Left lung (tissue), 10 donors: Measurements from ENCODE around the gene INPP5A. TPM values are rescaled to one million over a fixed set of nuclear protein-coding genes. Genes with fewer than 3 reads are reported as not detected.

Experiments used
- ATAC-seq: fragments of 200-7000 bp; cut with Tn5 transposase; one replicate; pipeline ENCODE4 v1.9.1; 2020; ENCODE audit warnings: moderate library complexity
- DNase-seq, 4 donors: peaks; one replicate each; pipeline ENCODE4 v3.0.0-alpha.2; 2013 to 2020
- H3K27ac ChIP-seq, 2 donors: fragments of 200-600 bp; sonication (generic) in 1 of 2; one replicate each; pipeline versions ENCODE4 v1.5.0 to v1.8.0; 2020 to 2021
- H3K27me3 ChIP-seq, 2 donors: fragments of 200-600 bp; sonication (generic) in 1 of 2; one replicate each; pipeline versions ENCODE4 v1.5.0 to v1.8.0; 2020 to 2021
- H3K36me3 ChIP-seq, 2 donors: fragments of 200-600 bp; sonication (generic) in 1 of 2; one replicate each; pipeline versions ENCODE4 v1.5.0 to v1.8.0; 2020 to 2021
- H3K4me1 ChIP-seq, 2 donors: fragments of 200-600 bp; one replicate each; pipeline ENCODE4 v1.8.0; 2021
- H3K4me3 ChIP-seq, 2 donors: fragments of 200-600 bp; sonication (generic) in 1 of 2; one replicate each; pipeline versions ENCODE4 v1.5.0 to v1.8.0; 2020 to 2021; ENCODE audit warnings: mild to moderate bottlenecking in 1 of 2
- H3K9me3 ChIP-seq, 2 donors: fragments of 200-600 bp; sonication (generic) in 1 of 2; one replicate each; pipeline versions ENCODE4 v1.5.0 to v1.8.0; 2020 to 2021
- intact Hi-C, 2 donors: fragments of 100-400 bp; cut with DNase I; formaldehyde crosslinking; loops; one replicate each; pipeline versions ENCODE4 v1.11.2 to v1.14.2; 2022
- polyA plus RNA-seq, 6 donors: library from polyadenylated mRNA; unstranded; fragments of 120-200 nt; gene quantifications; one replicate each; pipeline ENCODE4 v1.2.1, GENCODE V29; 2013; ENCODE audit not compliant: insufficient read length in 6 of 6
- total RNA-seq, 2 donors: library from RNA; stranded (reverse); fragmentation: NEBNext Ultra II Directional; extraction: Animal tissue kit (Norgen Biotek cat#: 25700); gene quantifications; one replicate each; pipeline ENCODE4 v1.2.1, GENCODE V29; 2021
- TF ChIP-seq, protein P1 (sequence below), 2 donors: fragments of 200-600 bp; sonication (generic) in 1 of 2; IDR thresholded peaks; one replicate each; pipeline versions ENCODE4 v1.5.0 to v1.8.0; 2021; ENCODE audit warnings: antibody characterized with exemption in 2 of 2
- donor health status: DM: no; HTN: yes; CAD: no.
- donor health status: DM: no; HTN: no; CAD: no.

Gene INPP5A
- total and polyA plus RNA-seq, 8 donors, result 32.0 to 44.0 (median 36.8) TPM

DNA sequence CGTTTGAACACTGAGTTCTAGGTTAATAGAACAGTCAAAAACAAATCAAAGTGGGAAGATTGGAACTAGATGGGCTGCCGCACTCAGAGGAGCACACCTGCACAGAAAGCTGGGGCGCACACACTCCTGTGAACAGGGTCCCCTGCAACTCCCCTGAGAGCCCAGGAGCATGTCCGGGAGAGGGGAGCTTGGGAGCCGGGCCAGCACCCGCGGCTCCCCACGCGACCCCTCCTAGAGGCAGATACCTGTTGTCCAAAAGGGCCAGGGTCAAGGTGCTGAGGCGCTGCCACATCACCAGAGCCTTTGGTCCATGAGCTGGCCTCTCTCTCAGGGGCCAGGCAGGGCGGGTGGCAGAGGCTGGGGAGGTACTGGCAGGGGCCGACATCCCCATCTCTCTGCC is 242.8 kb downstream of the INPP5A start:
- H3K27ac ChIP-seq, result no peak overlapping the region
- no peak for ATAC-seq
- DNase-seq, result no peak
- peaks cover 0 to 7% of the 10 kb centered on the region in 2 donors for H3K4me1 ChIP-seq
- no peaks in the 10 kb centered on the region for H3K9me3 ChIP-seq
- intact Hi-C loops, result no loop called here
- H3K36me3 ChIP-seq, result peaks cover 0 to 83% of the 10 kb centered on the region in 2 donors
- TF ChIP-seq, protein P1, sequence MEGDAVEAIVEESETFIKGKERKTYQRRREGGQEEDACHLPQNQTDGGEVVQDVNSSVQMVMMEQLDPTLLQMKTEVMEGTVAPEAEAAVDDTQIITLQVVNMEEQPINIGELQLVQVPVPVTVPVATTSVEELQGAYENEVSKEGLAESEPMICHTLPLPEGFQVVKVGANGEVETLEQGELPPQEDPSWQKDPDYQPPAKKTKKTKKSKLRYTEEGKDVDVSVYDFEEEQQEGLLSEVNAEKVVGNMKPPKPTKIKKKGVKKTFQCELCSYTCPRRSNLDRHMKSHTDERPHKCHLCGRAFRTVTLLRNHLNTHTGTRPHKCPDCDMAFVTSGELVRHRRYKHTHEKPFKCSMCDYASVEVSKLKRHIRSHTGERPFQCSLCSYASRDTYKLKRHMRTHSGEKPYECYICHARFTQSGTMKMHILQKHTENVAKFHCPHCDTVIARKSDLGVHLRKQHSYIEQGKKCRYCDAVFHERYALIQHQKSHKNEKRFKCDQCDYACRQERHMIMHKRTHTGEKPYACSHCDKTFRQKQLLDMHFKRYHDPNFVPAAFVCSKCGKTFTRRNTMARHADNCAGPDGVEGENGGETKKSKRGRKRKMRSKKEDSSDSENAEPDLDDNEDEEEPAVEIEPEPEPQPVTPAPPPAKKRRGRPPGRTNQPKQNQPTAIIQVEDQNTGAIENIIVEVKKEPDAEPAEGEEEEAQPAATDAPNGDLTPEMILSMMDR (IDR thresholded peaks at IDR 0.05), result no peak
- H3K27me3 ChIP-seq, result peaks cover 25 to 29% of the 10 kb centered on the region in 2 donors
- no peak overlapping the region for H3K4me3 ChIP-seq

DNA sequence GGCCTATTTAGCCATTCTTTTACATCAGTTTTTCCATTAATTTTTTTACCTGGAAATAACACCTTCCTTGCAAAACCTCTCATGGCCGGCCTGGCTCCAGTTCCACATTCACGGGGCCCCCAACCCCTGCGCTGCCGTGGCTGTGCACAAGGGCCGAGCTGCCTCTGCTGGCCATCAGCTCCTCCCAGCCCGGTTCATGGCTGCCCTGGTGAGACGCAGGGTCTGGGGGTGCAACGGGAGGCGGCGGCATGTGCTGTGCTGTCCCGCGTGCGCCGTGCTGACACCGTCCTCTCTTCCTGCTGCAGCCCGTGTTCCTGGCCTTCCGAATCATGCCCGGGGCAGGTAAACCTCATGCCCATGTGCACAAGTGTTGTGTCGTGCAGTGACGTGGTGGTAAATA is 244.0 kb downstream of the INPP5A start:
- Histone ChIP-seq H3K36me3 (peaks cover 0 to 73% of the 10 kb centered on the region in 2 donors), H3K4me1 (peaks cover under 1 to 15% of the 10 kb centered on the region in 2 donors), H3K27me3 (peaks cover 32 to 39% of the 10 kb centered on the region in 2 donors), H3K4me3 (no peak overlapping the region), H3K27ac (no peak overlapping the region), H3K9me3 (no peaks in the 10 kb centered on the region)
- intact Hi-C loops, result no loop called here
- TF ChIP-seq, protein P1 (IDR thresholded peaks at IDR 0.05), result no peak
- DNase-seq, result no peak
- ATAC-seq, result no peak

DNA sequence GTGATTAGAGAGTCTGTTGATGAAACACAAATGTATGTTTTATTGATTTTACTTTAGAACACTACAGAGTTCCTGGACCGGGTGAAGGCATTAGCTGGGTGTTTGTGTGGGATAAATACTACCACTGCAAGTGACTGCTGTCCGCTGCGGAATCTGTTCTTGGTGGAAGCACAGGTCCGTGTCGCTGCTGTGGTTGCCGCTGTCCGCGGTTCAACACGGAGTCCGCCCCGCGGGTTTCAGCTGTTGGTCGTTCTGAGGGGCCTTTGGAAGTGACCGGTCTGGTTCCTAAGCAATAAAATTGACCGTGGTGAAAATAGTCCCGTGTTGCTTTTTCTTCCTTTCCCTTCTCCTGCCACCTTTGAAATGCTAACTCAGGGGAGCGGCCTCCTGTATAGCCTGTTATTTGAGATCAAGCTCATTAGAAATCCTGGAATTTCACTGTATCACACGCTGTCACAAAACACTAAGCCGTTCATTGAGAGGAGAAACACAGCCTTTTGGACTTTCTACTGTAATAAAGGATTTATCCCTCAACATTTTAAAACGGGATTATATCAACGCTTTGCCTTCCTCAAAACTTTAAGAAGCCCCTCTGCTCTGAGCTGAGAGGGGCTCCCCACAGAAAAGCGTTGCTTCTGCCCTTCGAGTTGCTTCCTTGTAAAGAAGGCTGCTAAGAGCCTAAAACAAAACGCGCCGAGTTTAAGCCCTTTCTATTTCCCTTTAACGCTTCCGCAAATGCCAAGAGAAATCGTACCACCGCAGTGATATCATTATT is 245.8 kb downstream of the INPP5A start:
- intact Hi-C loops, result no loop called here
- peaks cover 11 to 33% of the 10 kb centered on the region in 2 donors for H3K4me1 ChIP-seq
- no peak overlapping the region for H3K27ac ChIP-seq
- no peak overlapping the region for H3K4me3 ChIP-seq
- DNase-seq (no peak), ATAC-seq (no peak)
- TF ChIP-seq, protein P1 (IDR thresholded peaks at IDR 0.05), result no peak
- H3K36me3 ChIP-seq, result peaks cover 0 to 56% of the 10 kb centered on the region in 2 donors
- peaks cover 50 to 57% of the 10 kb centered on the region in 2 donors for H3K27me3 ChIP-seq
- no peaks in the 10 kb centered on the region for H3K9me3 ChIP-seq

DNA sequence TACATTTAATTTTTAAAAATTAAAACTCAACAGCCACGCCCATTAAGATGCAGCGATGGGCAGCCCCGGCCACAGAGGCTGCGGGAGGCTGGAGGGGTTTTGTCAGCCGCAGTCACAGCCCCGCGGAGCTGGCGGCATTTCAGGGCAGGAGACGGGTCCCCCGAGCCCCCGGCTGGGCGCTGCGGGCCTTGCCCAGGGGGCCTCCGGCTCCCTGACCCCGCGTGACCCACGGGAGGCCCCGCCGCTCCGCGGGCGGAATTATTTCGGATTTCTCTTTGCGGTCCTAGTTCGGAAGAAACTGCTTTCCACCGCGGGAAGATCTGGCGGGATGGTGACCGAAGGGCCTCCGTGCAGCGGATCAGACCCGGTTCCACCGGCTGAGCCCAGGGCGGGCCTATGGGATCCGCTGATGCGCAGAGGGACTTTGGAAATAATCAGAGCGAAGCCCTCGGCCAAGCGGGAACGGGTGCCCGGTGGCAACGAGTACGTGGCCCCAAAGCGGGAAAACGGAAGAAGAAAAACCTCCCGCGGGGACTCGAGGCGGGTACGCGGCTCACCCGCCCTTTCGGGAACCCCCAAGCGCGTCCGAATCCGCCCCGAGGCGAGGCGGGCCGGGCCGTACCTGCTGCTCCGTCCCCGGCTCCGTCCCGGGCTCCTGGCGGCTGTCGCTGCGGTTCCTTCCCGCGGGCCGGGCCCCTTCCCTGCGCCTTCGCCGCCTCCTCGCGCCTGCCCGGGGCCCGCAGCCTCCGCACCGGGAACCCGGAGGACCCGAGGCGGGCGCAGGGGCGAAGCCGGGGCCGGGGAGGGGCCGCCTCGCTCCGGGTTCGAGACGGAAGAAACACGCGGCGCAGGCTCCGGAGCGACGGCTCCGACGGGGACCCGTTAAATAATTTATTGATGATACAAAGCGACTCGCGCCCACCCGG is 246.6 kb downstream of the INPP5A start:
- no peaks in the 10 kb centered on the region for H3K9me3 ChIP-seq
- no peak overlapping the region for H3K4me3 ChIP-seq
- H3K27me3 ChIP-seq, result peaks cover 59 to 65% of the 10 kb centered on the region in 2 donors
- intact Hi-C loops, result no loop called here
- peaks cover 11 to 34% of the 10 kb centered on the region in 2 donors for H3K4me1 ChIP-seq
- no peak for ATAC-seq
- TF ChIP-seq, protein P1 (IDR thresholded peaks at IDR 0.05), result no peak
- DNase-seq, result no peak
- H3K27ac ChIP-seq, result no peak overlapping the region
- H3K36me3 ChIP-seq, result peaks cover 0 to 48% of the 10 kb centered on the region in 2 donors
